DOHH2 (cell line): ENCODE results near the gene LUZP1.

Experiments
- H3F3A ChIP-seq: fragments of 200-600 bp; sonication (generic), shearing (Covaris generic); 2 replicates; pipeline ENCODE4 v1.6.0; 2016; ENCODE audit warnings: antibody characterized with exemption, mild to moderate bottlenecking; ENCODE audit not compliant: control insufficient read depth, insufficient read depth
- H3K27ac ChIP-seq: fragments of 200-600 bp; sonication (generic); 2 replicates; pipeline ENCODE4 v1.5.1; 2014; ENCODE audit warnings: low read depth, mild to moderate bottlenecking, low read length, moderate library complexity
- H3K27me3 ChIP-seq: fragments of 200-600 bp; sonication (generic); 2 replicates; pipeline ENCODE4 v1.6.1; 2014; ENCODE audit warnings: mild to moderate bottlenecking, low read length, mixed read lengths; ENCODE audit not compliant: control insufficient read depth
- H3K36me3 ChIP-seq: fragments of 200-600 bp; sonication (generic); 2 replicates; pipeline ENCODE4 v1.6.1; 2014; ENCODE audit warnings: mild to moderate bottlenecking, low read length, moderate library complexity, mixed read lengths; ENCODE audit not compliant: control insufficient read depth
- H3K4me1 ChIP-seq: fragments of 200-600 bp; sonication (generic); 2 replicates; pipeline ENCODE4 v1.6.1; 2014; ENCODE audit warnings: mild to moderate bottlenecking, low read length, mixed read lengths; ENCODE audit not compliant: control insufficient read depth
- H3K4me2 ChIP-seq: fragments of 200-600 bp; sonication (generic); 2 replicates; pipeline ENCODE4 v1.6.0; 2014; ENCODE audit warnings: mild to moderate bottlenecking, low read length, moderate library complexity
- H3K4me3 ChIP-seq: fragments of 200-600 bp; sonication (generic); 2 replicates; pipeline ENCODE4 v1.5.1; 2014; ENCODE audit warnings: mild to moderate bottlenecking, low read length, mixed read lengths
- H3K79me2 ChIP-seq: fragments of 200-600 bp; sonication (generic); 2 replicates; pipeline ENCODE4 v1.6.1; 2014; ENCODE audit warnings: mild to moderate bottlenecking, low read length, mixed read lengths; ENCODE audit not compliant: control insufficient read depth
- H3K9me2 ChIP-seq: fragments of 200-600 bp; sonication (generic); replicated peaks from 2 replicates; pipeline ENCODE4 v1.6.1; 2014; ENCODE audit warnings: mild to moderate bottlenecking, low read length, mixed read lengths; ENCODE audit not compliant: control insufficient read depth
- H3K9me3 ChIP-seq: fragments of 200-600 bp; sonication (generic); 2 replicates; pipeline ENCODE4 v1.6.1; 2014; ENCODE audit warnings: antibody characterized with exemption, low read length, mixed read lengths; ENCODE audit not compliant: control insufficient read depth, insufficient read depth
- H4K20me1 ChIP-seq: fragments of 200-600 bp; sonication (generic); 2 replicates; pipeline ENCODE4 v1.6.0; 2014; ENCODE audit warnings: low read depth, mild to moderate bottlenecking, antibody characterized with exemption, low read length, moderate library complexity; ENCODE audit not compliant: control insufficient read depth, insufficient read depth
- EZH2phosphoT487 ChIP-seq: fragments of 200-600 bp; sonication (generic); IDR thresholded peaks from 2 replicates; pipeline ENCODE4 v1.6.1; 2017; ENCODE audit warnings: borderline replicate concordance, mild to moderate bottlenecking, antibody characterized with exemption, low read length, moderate library complexity, mixed read lengths
- TF ChIP-seq, protein P1 (sequence below): fragments of 200-600 bp; sonication (generic); IDR thresholded peaks from one replicate; pipeline ENCODE4 v1.5.1; 2014; ENCODE audit warnings: antibody characterized with exemption, mild to moderate bottlenecking, low read depth, low read length; ENCODE audit not compliant: poor library complexity, severe bottlenecking

LUZP1 gene

DNA sequence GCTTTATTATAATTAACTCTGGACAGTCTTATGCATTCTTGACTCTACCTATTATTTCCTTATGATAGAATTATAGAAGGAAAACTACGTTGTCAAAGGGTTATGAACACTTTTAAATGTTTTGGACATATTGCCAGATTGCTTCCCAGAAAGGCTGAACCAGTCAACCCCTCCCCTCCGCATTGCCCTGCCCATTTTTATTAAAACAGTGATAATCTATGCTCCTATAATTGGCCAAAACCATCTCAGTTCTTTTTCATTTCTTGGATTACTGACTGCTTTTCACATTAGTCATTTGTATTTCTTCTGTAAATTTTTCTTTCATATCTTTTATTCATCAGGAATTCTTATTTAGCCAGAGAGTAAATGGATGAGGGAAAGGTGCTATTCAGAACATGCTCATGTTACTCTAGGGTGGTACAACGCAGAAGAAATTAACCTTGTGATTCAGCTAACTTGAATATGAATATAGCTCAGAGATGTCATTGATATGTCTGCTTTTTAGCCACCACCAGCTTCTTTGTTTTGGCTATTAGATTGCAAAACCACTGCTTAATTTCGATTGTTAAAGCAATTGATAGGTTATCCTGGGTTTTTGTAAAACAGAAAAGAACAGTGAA, 117.3 kb downstream of the LUZP1 start:
- Histone ChIP-seq H3K79me2 (peaks cover 26% of the 10 kb centered on the region), H3K9me3 (no peaks in the 10 kb centered on the region), H3K27me3 (no peaks in the 10 kb centered on the region), H3K36me3 (peaks cover 61% of the 10 kb centered on the region), H3F3A (no peaks in the 10 kb centered on the region; the same call in 1 of the 2 replicates), H3K4me3 (no peak overlapping the region), H3K27ac (no peak overlapping the region), H3K4me2 (no peak overlapping the region), H3K9me2 (no peaks in the 10 kb centered on the region), H3K4me1 (no peaks in the 10 kb centered on the region), H4K20me1 (peaks cover 4% of the 10 kb centered on the region; the same call in 1 of the 2 replicates)
- no peak for TF ChIP-seq EZH2phosphoT487
- TF ChIP-seq, protein P1, sequence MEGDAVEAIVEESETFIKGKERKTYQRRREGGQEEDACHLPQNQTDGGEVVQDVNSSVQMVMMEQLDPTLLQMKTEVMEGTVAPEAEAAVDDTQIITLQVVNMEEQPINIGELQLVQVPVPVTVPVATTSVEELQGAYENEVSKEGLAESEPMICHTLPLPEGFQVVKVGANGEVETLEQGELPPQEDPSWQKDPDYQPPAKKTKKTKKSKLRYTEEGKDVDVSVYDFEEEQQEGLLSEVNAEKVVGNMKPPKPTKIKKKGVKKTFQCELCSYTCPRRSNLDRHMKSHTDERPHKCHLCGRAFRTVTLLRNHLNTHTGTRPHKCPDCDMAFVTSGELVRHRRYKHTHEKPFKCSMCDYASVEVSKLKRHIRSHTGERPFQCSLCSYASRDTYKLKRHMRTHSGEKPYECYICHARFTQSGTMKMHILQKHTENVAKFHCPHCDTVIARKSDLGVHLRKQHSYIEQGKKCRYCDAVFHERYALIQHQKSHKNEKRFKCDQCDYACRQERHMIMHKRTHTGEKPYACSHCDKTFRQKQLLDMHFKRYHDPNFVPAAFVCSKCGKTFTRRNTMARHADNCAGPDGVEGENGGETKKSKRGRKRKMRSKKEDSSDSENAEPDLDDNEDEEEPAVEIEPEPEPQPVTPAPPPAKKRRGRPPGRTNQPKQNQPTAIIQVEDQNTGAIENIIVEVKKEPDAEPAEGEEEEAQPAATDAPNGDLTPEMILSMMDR = no peak

DNA sequence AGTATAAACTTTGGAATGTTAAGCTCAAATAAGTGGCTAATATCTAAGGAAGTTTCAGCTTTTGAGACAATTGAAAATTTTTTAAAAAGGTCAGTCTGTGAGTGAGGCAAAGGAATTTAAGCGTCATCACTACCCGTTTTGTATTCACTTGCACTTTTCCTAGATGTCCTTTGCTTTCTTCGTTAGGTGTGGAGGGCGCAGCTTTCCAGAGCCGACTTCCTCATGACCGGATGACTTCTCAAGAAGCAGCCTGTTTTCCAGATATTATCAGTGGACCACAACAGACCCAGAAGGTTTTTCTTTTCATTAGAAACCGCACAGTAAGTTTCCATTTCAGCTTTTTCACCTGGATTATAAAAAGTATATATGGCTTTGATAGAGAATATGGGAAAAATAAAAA, 118.5 kb downstream of the LUZP1 start:
- no peak for TF ChIP-seq EZH2phosphoT487
- TF ChIP-seq, protein P1 = no peak
- Histone ChIP-seq H3K9me3 (no peaks in the 10 kb centered on the region), H3K36me3 (peaks cover 59% of the 10 kb centered on the region), H3K4me2 (no peak overlapping the region), H3K4me3 (no peak overlapping the region), H3K27me3 (no peaks in the 10 kb centered on the region), H4K20me1 (peaks cover 4% of the 10 kb centered on the region; the same call in 1 of the 2 replicates), H3F3A (no peaks in the 10 kb centered on the region; the same call in 1 of the 2 replicates), H3K9me2 (no peaks in the 10 kb centered on the region), H3K27ac (no peak overlapping the region), H3K4me1 (no peaks in the 10 kb centered on the region), H3K79me2 (peaks cover 34% of the 10 kb centered on the region)

DNA sequence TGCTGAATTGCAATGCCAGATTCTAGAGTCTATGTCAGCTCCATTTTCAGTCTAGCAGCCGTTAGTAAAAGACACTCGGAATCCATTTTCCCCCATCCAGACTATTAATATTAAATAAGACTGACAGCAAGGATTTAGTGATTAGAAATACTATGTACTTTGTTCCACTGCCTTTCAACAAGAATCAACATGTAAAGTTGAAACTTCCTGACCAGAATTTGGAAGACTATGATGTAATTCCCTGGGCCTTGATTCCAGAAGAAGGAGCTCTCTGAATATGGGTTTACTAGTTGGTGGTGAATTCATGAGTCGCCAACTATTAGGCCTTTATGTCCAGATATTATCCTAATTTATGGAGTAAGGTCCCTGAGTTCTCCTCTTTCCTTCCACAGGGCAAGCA, 124.6 kb downstream of the LUZP1 start:
- H3K36me3 ChIP-seq = peaks cover 34% of the 10 kb centered on the region
- H3F3A ChIP-seq = no peaks in the 10 kb centered on the region; the same call in 1 of the 2 replicates
- peaks cover 79% of the 10 kb centered on the region for H3K79me2 ChIP-seq
- H4K20me1 ChIP-seq = 0 out of 2 replicates have a peak, but pooled peaks cover 4% of the 10 kb centered on the region
- H3K27ac ChIP-seq = no peak overlapping the region
- H3K9me2 ChIP-seq = no peaks in the 10 kb centered on the region
- H3K4me1 ChIP-seq = peaks cover 6% of the 10 kb centered on the region
- H3K9me3 ChIP-seq = no peaks in the 10 kb centered on the region
- TF ChIP-seq, protein P1 = no peak
- no peak for TF ChIP-seq EZH2phosphoT487
- no peaks in the 10 kb centered on the region for H3K27me3 ChIP-seq
- H3K4me3 ChIP-seq = no peak overlapping the region
- H3K4me2 ChIP-seq = no peak overlapping the region
